GM19372 (cell line): ENCODE measurements around the gene GTF2H4.
A peak's percentile ranks its signal among the peaks of the same experiment; 100 is the strongest.
"Not testable (repeated sequence)": the region's sequence is repeated elsewhere in the genome, so short reads cannot be mapped to it uniquely, and the experiment has no call there.

Experiments used
- ATAC-seq: cut with Tn5 transposase; IDR thresholded peaks from one replicate; pipeline ENCODE4 v1.9.1; 2021; ENCODE audit warnings: mild to moderate bottlenecking, low read depth, moderate library complexity; ENCODE audit not compliant: unreplicated experiment

GTF2H4 gene

GRCh38 chr6:30893666-30894065 lies 14.3 kb upstream of the GTF2H4 start:
- no peak for ATAC-seq

GRCh38 chr6:30894381-30894780 lies 13.6 kb upstream of the GTF2H4 start:
- no peak for ATAC-seq

- no peak for ATAC-seq
Observed at GRCh38 chr6:30894935-30895334, 13.1 kb upstream of the GTF2H4 start.

- ATAC-seq, result no peak
Observed at GRCh38 chr6:30895343-30895742, 12.7 kb upstream of the GTF2H4 start.

GRCh38 chr6:30896541-30896940 lies 11.5 kb upstream of the GTF2H4 start:
- no peak for ATAC-seq

- no peak for ATAC-seq
Observed at GRCh38 chr6:30897882-30898281, 10.1 kb upstream of the GTF2H4 start.

- no peak for ATAC-seq
Observed at GRCh38 chr6:30898750-30899360, 9.2 kb upstream of the GTF2H4 start.

GRCh38 chr6:30900863-30901417 lies 7.1 kb upstream of the GTF2H4 start:
- ATAC-seq, result no peak

- ATAC-seq, result no peak
Observed at GRCh38 chr6:30901436-30901835, 6.6 kb upstream of the GTF2H4 start.

GRCh38 chr6:30902196-30902595 lies 5.8 kb upstream of the GTF2H4 start:
- ATAC-seq, result not testable (repeated sequence)

- ATAC-seq, result no peak
Observed at GRCh38 chr6:30902709-30903108, 5.3 kb upstream of the GTF2H4 start.

- no peak for ATAC-seq
Observed at GRCh38 chr6:30903236-30903635, 4.8 kb upstream of the GTF2H4 start.

- ATAC-seq, result not testable (repeated sequence)
Observed at GRCh38 chr6:30907290-30907757, 683 bp upstream of the GTF2H4 start.

- no peak for ATAC-seq
Observed at GRCh38 chr6:30908700-30909099, 693 bp downstream of the GTF2H4 start.

- ATAC-seq, result not testable (repeated sequence)
Observed at GRCh38 chr6:30910473-30910872, 2.5 kb downstream of the GTF2H4 start.

- no peak for ATAC-seq
Observed at GRCh38 chr6:30912746-30913520, 4.9 kb downstream of the GTF2H4 start.

- ATAC-seq, result peak; percentile 32
Observed at GRCh38 chr6:30913721-30914075, 5.7 kb downstream of the GTF2H4 start.

GRCh38 chr6:30914076-30914853 lies 6.3 kb downstream of the GTF2H4 start, which contains the start of gene VARS2:
TSS of gene VARS2 (plus strand) at chr6:30914238. CDS start at chr6:30914837, 599 bp downstream.
- ATAC-seq, result peak; percentile 88

GRCh38 chr6:30914854-30915590 lies 7.0 kb downstream of the GTF2H4 start:
- ATAC-seq, result no peak

GRCh38 chr6:30915591-30915946 lies 7.6 kb downstream of the GTF2H4 start:
- no peak for ATAC-seq
